Panc1 (cell line): ENCODE measurements around the gene RNF167. TPM values are rescaled to one million over a fixed set of nuclear protein-coding genes. Genes with fewer than 3 reads are reported as not detected.
A peak's percentile ranks its signal among the peaks of the same experiment; 100 is the strongest.

Experiments
- ATAC-seq: fragments of 200-7000 bp; cut with Tn5 transposase; 2 replicates; pipeline ENCODE4 v1.9.1; 2020; ENCODE audit warnings: mild to moderate bottlenecking, moderate library complexity
- BruUV-seq: library from RNA; stranded (reverse); fragments of 400-500 nt; replicated peaks from 2 replicates; lab custom pipeline; 2021; lab: Mats Ljungman, UMichigan
- CTCF ChIA-PET: fragments of 300-600 bp; sonication (Branson Sonifier 250); formaldehyde crosslinking; loops from one replicate; lab custom pipeline; 2022; ENCODE audit warnings: antibody characterized with exemption; lab: Charles Lee
- POLR2A ChIA-PET: fragments of 300-600 bp; sonication (Branson Sonifier 250); formaldehyde crosslinking; loops from one replicate; lab custom pipeline; 2022; ENCODE audit warnings: antibody characterized with exemption; lab: Charles Lee
- DNase-seq: peaks from one replicate; pipeline ENCODE4 v3.0.0-alpha.2; 2010; ENCODE audit warnings: low read depth, low spot score
- H3K27ac ChIP-seq: 2 replicates; pipeline ENCODE4 v1.5.1; 2011; ENCODE audit warnings: mild to moderate bottlenecking, low read length, inconsistent platforms
- H3K27me3 ChIP-seq: fragments of 200-500 bp; sonication (Bioruptor generic); 2 replicates; pipeline ENCODE4 v1.6.0; 2014; ENCODE audit warnings: low read length, inconsistent platforms; ENCODE audit not compliant: control insufficient read depth, insufficient read depth
- H3K36me3 ChIP-seq: fragments of 200-500 bp; sonication (Bioruptor generic); 2 replicates; pipeline ENCODE4 v1.5.1; 2014; ENCODE audit warnings: inconsistent platforms, mild to moderate bottlenecking, low read length, moderate library complexity; ENCODE audit not compliant: control insufficient read depth, insufficient read depth
- H3K4me1 ChIP-seq: 2 replicates; pipeline ENCODE4 v1.5.1; 2011; ENCODE audit warnings: inconsistent platforms, mild to moderate bottlenecking, low read length, moderate library complexity; ENCODE audit not compliant: control insufficient read depth, insufficient read depth
- H3K4me3 ChIP-seq, 2 experiments: 2 replicates each; pipeline ENCODE4 v1.5.1; 2011 to 2012; ENCODE audit warnings: low read depth in 2 of 2, low read length in 2 of 2, mild to moderate bottlenecking in 2 of 2, inconsistent platforms in 1 of 2, moderate library complexity in 1 of 2
- H3K9me3 ChIP-seq: fragments of 200-500 bp; sonication (Bioruptor generic); 2 replicates; pipeline ENCODE4 v1.5.1; 2014; ENCODE audit warnings: low read depth, mild to moderate bottlenecking, inconsistent platforms, low read length, moderate library complexity; ENCODE audit not compliant: control insufficient read depth, insufficient read depth
- POLR2AphosphoS5 ChIP-seq: IDR thresholded peaks from 2 replicates; pipeline ENCODE4 v1.6.1; 2012; ENCODE audit warnings: mild to moderate bottlenecking, low read depth, low read length, moderate library complexity
- SIN3A ChIP-seq: IDR thresholded peaks from 2 replicates; pipeline ENCODE4 v1.6.1; 2012; ENCODE audit warnings: low read depth, mild to moderate bottlenecking, low read length, moderate library complexity, borderline replicate concordance; ENCODE audit not compliant: insufficient read depth
- TCF7L2 ChIP-seq: IDR thresholded peaks from 2 replicates; pipeline ENCODE4 v1.6.1; 2011; ENCODE audit warnings: mild to moderate bottlenecking, low read depth, low read length, inconsistent platforms
- in situ Hi-C: cut with HindIII; loops from 2 replicates; pipeline ENCODE4 v1.10.0; 2016; ENCODE audit warnings: low sequenced_read_pairs, low pct_unique_long_range_greater_than_20kb
- intact Hi-C: fragments of 100-400 bp; cut with micrococcal nuclease; formaldehyde crosslinking; loops from one replicate; pipeline ENCODE4 v1.10.0; 2022; ENCODE audit not compliant: unreplicated experiment
- total RNA-seq: library from RNA; stranded (reverse); gene quantifications from one replicate; pipeline ENCODE4 v1.2.1, GENCODE V29; 2021; ENCODE audit not compliant: unreplicated experiment
- TF ChIP-seq, protein P1 (sequence below), 2 experiments: IDR thresholded peaks; 2 replicates each; pipeline ENCODE4 v1.6.1; 2011 to 2012; ENCODE audit warnings: low read depth in 2 of 2, control low read depth in 1 of 2, low read length in 1 of 2, mild to moderate bottlenecking in 1 of 2, moderate library complexity in 1 of 2; ENCODE audit not compliant: insufficient read depth in 1 of 2
- TF ChIP-seq, protein P2 (sequence below): fragments of 450-650 bp; IDR thresholded peaks from 2 replicates; pipeline ENCODE4 v1.5.1; 2017; ENCODE audit warnings: mild to moderate bottlenecking

The RNF167 gene
- total RNA-seq, 1 experiment from 2014 or later, result 95.8 TPM

DNA sequence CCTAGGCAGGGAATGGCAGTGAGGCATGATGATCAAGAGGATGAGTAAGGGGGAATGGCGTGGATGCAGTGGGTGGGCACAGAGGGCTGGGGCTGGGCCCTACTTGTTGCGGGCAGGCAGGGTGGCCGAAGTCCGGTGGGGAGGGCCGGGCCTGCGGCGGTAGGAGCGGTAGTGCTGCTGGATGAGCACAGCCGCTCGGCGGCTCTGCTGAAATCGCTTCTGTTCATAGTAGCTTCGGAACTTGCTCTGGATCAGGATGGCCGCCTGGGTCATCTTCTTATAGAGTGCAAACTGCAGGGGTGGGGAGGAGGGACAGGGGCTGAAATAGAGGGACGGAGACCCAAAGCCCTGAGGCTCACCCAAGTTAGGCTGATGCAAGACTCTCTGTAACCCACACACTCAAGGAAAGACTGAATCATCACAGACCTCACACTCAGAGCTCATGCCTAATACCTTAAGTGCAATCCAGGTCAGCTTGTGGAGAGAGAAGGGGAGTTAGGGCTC is 29.0 kb downstream of the RNF167 start:
- BruUV-seq, result no TSS peak
- ATAC-seq (no peak), DNase-seq (peak; percentile 86)
- H3K9me3 ChIP-seq, result no peaks in the 10 kb centered on the region
- no peaks in the 10 kb centered on the region for H3K27me3 ChIP-seq
- POLR2A ChIA-PET, result no interaction called here
- TF ChIP-seq, protein P1, sequence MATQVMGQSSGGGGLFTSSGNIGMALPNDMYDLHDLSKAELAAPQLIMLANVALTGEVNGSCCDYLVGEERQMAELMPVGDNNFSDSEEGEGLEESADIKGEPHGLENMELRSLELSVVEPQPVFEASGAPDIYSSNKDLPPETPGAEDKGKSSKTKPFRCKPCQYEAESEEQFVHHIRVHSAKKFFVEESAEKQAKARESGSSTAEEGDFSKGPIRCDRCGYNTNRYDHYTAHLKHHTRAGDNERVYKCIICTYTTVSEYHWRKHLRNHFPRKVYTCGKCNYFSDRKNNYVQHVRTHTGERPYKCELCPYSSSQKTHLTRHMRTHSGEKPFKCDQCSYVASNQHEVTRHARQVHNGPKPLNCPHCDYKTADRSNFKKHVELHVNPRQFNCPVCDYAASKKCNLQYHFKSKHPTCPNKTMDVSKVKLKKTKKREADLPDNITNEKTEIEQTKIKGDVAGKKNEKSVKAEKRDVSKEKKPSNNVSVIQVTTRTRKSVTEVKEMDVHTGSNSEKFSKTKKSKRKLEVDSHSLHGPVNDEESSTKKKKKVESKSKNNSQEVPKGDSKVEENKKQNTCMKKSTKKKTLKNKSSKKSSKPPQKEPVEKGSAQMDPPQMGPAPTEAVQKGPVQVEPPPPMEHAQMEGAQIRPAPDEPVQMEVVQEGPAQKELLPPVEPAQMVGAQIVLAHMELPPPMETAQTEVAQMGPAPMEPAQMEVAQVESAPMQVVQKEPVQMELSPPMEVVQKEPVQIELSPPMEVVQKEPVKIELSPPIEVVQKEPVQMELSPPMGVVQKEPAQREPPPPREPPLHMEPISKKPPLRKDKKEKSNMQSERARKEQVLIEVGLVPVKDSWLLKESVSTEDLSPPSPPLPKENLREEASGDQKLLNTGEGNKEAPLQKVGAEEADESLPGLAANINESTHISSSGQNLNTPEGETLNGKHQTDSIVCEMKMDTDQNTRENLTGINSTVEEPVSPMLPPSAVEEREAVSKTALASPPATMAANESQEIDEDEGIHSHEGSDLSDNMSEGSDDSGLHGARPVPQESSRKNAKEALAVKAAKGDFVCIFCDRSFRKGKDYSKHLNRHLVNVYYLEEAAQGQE (IDR thresholded peaks at IDR 0.05; ENCODE audit: insufficient read depth in 1 of 2, low read depth in 2 of 2, low read length in 1 of 2), result no peak
- TF ChIP-seq TCF7L2 (no peak), POLR2AphosphoS5 (no peak), SIN3A (no peak)
- TF ChIP-seq, protein P2, sequence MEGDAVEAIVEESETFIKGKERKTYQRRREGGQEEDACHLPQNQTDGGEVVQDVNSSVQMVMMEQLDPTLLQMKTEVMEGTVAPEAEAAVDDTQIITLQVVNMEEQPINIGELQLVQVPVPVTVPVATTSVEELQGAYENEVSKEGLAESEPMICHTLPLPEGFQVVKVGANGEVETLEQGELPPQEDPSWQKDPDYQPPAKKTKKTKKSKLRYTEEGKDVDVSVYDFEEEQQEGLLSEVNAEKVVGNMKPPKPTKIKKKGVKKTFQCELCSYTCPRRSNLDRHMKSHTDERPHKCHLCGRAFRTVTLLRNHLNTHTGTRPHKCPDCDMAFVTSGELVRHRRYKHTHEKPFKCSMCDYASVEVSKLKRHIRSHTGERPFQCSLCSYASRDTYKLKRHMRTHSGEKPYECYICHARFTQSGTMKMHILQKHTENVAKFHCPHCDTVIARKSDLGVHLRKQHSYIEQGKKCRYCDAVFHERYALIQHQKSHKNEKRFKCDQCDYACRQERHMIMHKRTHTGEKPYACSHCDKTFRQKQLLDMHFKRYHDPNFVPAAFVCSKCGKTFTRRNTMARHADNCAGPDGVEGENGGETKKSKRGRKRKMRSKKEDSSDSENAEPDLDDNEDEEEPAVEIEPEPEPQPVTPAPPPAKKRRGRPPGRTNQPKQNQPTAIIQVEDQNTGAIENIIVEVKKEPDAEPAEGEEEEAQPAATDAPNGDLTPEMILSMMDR, result no peak
- no peaks in the 10 kb centered on the region for H3K36me3 ChIP-seq
- intact Hi-C loops, result no loop called here
- peaks cover 15% of the 10 kb centered on the region for H3K4me1 ChIP-seq
- CTCF ChIA-PET, result no interaction called here
- peak overlapping the region; percentile 97 for H3K27ac ChIP-seq
- H3K4me3 ChIP-seq, result peak overlapping the region; percentile 66 to 79
- in situ Hi-C loops, result no loop called here

DNA sequence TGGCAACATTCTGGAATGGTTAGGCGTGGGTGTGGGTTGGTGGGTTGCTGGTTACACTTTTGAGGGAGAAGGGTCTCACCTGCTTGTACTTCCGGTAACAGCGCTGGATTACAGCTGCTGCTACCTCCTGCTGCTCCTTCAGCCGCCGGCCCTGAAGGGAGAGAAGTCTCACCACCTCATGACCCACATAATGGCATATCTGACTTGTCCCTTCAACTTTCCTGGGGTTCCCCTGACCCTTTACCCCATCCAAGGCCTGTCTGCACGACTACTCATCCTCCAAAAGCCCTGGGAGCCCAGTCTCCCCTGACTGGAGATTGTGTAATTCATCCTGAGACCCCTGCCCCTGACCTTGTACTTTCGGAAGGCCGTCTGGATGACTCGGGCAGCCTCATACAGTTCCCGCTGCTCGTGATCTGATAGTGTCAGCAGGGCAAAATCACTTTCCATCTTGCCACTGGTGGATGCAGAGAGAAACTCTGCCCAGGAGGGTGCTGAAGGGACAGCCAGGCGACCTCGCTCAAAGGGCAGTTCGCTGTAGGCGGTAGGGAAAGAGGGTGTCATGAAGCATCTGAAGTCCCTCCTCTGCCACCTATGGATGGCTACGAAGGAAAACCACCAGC is 29.6 kb downstream of the RNF167 start:
- no peak for TF ChIP-seq TCF7L2
- TF ChIP-seq, protein P1 (IDR thresholded peaks at IDR 0.05; ENCODE audit: insufficient read depth in 1 of 2, low read depth in 2 of 2, low read length in 1 of 2), result peak in 1 of 2 experiments; percentile 51; a peak in 1 of 4 replicates
- in situ Hi-C loops (no loop called here), intact Hi-C loops (no loop called here)
- Histone ChIP-seq H3K4me1 (peaks cover 15% of the 10 kb centered on the region), H3K4me3 (peak overlapping the region; percentile 66 to 79; a peak in 3 of 4 replicates), H3K27me3 (no peaks in the 10 kb centered on the region), H3K27ac (peak overlapping the region; percentile 97), H3K9me3 (no peaks in the 10 kb centered on the region), H3K36me3 (no peaks in the 10 kb centered on the region)
- DNase-seq, result no peak
- ChIA-PET POLR2A (no interaction called here), CTCF (no interaction called here)
- no TSS peak for BruUV-seq
- ATAC-seq, result no peak
